PFSK-1 (cell line): Measurements from ENCODE around the gene CEBPA.

Experiments used
- REST ChIP-seq, 2 experiments: IDR thresholded peaks; 2 replicates each; pipeline versions ENCODE4 v1.6.1 to v1.8.0; 2011 to 2012; ENCODE audit warnings: low read depth in 2 of 2, low read length in 2 of 2, control low read depth in 1 of 2, inconsistent platforms in 1 of 2, mild to moderate bottlenecking in 1 of 2, moderate library complexity in 1 of 2; ENCODE audit not compliant: insufficient read depth in 1 of 2
- SIN3A ChIP-seq: IDR thresholded peaks from 2 replicates; pipeline ENCODE4 v1.6.1; 2012; ENCODE audit warnings: mild to moderate bottlenecking, low read length, moderate library complexity, borderline replicate concordance; ENCODE audit not compliant: insufficient read depth

DNA sequence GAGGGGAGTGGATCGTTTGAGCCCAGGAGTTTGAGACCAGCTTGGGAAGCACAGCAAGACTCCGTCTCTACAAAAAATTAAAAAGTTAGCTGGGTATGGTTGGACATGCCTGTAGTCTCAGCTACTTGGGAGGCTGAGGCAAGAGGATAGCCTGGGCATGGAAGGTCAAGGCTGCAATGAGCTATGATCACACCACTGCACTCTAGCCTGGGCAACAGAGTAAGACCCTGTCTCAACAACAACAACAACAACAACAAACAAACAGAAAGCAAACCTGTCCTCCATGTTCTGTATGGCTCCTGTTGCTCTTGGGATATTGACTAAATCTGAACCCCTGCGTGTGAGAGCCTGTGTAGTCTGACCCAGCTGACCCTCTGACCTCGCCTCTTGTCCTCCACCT lies 14.9 kb downstream of the CEBPA start:
- TF ChIP-seq SIN3A (no peak), REST (IDR thresholded peaks at IDR 0.05; ENCODE audit: insufficient read depth in 1 of 2, low read depth in 2 of 2, low read length in 2 of 2) (no peak)
